Muscle of back (tissue), 11 donors: Measurements from ENCODE around the gene GPR34. TPM values are rescaled to one million over a fixed set of nuclear protein-coding genes. Genes with fewer than 3 reads are reported as not detected.
"Not testable (repeated sequence)": the region's sequence is repeated elsewhere in the genome, so short reads cannot be mapped to it uniquely, and the experiment has no call there.

Experiments
- DNase-seq, 3 donors: peaks; one replicate each; pipeline versions ENCODE4 v3.0.0 to v3.0.0-alpha.2; 2013
- polyA plus RNA-seq, 10 donors: library from polyadenylated mRNA; unstranded; fragments of 120-200 nt; gene quantifications; one replicate each; pipeline ENCODE4 v1.2.1, GENCODE V29; 2013; ENCODE audit not compliant: insufficient read length in 10 of 10

GPR34 gene
- polyA plus RNA-seq, 10 donors, result 4.0 to 10.8 (median 7.4) TPM

DNA sequence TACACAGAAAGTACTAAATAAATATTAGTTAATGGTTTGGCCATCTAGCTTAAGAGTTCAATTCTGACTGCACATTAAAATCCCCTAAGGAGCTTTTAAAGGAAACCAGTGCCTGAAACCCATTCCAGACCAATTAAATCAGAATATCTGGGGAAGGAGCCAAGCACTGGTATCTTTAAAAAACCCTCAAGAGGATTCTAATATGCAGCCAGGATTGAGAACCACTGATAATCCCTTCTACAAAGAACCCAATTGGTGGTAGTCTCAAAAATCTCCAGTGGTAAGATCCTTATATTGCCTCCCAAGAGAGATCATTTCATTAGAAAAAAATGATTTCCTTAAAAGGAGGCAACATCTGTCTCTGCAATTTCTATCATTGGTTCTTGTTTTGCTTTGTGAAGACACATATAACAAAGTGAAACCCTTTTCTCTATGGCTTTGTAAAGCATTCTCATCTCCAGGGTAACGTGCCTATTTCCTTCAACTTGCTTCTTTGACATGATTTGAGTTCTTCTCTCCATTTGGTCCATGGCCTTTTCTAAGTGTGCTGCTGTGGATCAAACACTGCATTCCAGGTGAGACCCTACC, 3.5 kb downstream of the GPR34 start:
- DNase-seq, result peak in 1 of 3 donors; percentile 35

DNA sequence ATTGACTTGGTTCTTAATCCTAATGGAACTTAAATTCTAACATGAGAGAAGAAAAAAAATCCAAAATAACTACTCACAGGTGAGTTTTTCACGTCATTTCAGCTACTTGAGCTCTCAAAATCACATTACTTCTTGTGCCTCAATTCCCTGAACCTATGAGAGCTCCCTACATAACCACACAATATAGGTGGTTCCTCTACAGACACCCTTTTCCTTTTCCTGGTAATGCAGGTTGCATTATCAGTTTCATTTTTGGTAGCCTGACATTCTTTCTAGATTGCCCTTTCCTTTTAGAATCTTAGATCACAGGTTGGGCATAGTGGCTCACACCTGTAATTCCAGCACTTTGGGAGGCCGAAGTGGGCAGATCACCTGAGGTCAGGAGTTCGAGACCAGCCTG, 4.3 kb downstream of the GPR34 start:
- DNase-seq, result no peak

DNA sequence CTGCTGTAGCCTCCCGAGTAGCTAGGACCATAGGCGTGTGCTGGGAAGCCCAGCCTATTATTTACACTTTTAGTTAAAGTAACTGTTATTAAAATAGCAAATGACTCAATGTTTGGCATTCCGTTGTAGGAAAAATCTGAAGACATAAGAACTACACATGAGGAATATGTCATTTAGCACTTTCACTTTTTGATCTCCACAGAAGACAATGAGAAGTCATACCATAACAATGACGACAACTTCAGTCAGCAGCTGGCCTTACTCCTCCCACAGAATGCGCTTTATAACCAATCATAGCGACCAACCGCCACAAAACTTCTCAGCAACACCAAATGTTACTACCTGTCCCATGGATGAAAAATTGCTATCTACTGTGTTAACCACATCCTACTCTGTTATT, 6.7 kb downstream of the GPR34 start:
- DNase-seq, result no peak

DNA sequence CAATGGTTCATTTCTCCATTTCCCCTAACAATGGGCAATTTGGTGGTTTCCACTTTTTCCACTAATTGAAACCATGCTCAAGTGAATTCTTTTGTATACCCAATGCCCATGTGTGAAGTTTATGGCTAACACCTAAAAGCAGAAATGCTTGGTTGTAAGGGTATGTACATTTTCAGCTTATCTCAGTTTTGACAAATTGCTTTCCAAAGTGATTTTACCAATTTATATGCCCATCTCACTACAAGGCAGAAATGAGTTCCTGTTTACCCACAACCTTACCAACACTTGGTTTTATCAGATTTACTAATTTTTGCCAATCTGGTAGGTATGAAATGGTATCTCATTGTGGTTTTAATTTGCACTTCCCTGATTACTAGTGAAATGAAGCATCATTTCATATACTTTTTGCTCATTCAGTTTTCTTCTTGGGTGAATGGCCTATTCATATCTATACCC, 14.8 kb downstream of the GPR34 start:
- no peak for DNase-seq

DNA sequence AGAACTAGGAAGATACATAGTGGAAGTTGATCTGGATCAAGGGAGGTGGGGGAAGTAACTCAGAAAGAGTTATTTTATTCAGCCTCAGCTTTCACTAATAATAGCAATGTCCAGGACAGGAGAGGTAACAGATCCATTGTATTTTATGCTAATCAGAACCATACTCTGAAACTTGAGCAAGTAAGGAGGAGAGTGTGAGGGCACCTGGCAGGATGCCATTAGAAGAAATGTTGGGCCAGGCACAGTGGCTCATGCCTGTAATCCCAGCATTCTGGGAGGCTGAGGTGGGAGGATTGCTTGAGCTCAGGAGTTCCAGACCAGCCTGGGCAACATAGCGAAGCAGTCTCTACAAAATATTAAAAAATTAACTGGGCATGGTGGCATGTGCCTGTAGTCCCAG, 16.3 kb downstream of the GPR34 start:
- DNase-seq, result no peak

DNA sequence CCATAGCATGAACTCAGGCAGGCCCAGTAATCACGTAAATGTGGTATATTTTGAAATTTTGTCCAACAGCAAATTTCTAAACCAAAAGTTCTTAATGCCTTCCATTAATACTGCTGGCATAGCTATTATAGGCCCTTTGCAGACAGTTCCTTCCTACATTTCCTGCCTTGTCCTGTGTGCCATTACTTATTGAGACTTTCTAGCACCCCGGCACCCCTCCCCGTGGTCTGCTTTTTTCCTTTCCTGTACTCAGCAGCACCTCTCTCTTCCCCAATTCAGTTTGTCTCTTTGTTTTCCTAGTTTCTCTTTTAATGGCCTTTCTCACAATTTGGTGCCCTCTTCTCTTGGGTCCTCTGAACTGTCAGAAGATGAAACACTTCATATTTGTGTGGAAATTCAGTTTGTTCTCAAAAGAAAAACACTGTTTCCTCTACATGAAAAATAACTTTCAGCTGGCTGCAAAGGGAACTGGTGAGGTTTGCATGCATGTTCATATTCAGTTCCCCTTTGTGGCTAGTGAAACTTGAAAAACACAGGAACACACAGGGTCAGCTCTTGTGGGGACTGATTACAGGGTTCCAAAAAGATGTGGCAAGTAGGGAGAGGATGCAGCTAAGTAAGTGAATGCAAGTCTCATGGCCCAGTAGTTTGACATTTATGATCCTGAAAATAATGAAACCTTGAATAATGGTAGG, 17.1 kb downstream of the GPR34 start:
- DNase-seq, result peak in 1 of 3 donors; percentile 11

DNA sequence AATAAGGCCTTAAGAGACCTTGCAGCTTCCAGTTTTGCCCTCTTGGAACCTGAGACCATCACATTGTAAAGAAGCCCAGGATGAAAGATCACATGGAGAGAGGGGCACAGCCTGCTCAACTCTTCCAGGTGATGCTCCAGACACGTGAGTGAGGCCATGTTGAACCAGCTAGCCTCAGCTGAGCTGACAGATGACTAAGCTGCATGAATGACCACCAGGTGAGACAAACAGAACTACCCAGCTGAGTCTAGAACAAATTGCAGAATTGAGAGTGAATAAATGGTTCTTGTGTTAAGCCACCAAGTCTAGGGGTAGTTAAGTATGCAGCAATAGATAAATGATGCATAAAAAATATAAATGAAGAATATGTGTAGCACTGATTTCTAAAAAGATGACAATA, 18.4 kb downstream of the GPR34 start:
- DNase-seq, result no peak

DNA sequence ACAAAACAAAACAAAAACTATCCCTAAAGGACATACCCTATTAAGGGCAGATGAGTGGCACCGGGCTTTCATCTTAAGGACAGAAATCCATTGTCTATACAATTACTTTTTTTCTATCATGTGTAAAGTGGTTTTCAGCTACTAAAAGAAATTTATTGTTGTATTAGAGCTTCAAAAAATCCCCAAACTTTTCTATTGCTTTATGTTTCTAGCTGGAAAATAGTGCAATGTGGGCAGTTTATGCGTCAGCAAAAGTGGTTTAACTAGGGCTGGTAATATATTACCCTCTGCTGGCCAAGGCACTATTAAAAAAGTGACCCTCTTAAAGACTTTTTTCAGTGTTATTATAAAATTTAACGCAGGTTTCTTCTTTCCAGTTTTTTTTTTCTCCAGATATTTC, 19.7 kb downstream of the GPR34 start:
- no peak for DNase-seq

DNA sequence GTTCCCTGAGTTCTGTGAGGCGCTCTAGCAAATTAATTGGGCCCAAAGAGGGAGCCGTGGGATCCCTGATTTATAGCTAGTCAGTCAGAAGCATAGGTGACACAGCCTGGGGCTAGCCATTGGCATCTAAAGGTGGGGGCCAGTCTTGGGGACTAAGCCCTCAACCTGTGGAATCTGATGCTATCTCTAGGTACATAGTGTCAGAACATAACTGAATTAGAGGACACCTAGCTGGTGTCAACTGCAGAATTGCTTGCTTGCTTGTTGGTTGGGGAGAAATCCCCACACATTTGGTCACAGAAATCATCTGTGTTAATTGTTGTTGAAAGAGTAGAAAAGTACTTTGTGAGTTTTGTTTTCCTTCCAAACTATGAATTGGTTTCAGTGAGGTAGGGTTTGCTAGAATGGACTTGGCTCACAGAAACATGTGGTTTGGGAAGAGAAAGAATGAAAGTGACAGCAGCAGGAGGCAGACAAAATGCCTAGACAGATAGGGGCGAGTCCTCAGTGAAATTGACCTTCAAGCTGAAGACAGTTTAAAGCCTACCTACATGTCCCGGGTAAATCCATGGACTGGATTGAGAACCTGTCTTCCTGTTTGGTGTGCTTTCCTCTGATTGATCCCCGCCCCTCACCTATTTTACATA, 22.4 kb downstream of the GPR34 start:
- DNase-seq, result no peak

DNA sequence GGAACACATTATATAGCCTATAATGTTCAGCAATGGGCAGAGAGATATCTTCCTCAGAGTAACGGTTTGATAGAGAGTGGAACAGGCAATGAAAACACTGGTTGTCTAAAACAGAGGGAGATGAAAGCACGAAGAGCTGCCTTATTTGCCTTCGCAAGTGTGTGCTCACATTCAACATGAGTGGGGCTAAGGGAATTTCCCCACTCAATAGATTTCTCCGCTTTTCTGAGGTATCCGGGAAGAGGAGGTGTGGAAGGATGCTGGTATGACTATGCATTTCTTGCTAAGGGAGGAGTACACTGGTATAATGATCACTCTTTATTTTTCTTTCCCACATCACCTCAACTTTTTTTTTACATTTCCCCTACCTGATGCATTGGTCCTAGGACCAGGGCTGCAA, 27.4 kb downstream of the GPR34 start:
- no peak for DNase-seq

DNA sequence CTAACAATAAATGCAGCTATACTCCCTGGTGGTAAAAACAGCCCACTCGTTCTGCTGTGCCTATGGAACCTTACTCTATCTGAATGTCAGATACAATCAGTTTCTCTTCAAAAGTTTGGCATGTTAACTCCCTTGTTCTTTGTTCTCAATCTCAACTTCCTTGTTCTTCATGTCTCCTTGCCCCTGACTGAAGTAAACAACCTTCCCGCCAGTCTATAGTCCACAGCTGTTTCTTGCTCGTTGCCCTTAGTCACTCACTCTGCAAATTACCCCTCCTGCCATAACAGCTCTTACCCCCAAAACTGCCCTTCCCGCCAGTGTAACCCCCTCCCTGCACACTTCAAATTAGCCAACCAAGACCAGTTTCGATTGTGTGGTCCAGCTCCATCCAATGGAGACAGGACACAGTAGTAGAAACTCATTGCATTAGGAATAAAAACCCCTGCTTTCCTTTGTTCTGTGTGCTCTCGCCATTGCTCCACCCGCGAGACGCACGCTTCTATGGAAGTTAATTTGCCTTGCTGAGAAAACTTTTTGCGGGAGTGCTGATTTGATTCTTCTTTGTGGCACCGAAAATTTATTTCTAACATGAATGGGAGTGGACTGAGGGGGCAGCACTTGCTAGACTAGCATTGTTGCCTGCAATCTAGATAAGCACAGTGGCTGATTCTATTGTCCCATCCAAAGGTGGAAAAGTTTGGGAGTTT, 28.1 kb downstream of the GPR34 start:
- DNase-seq, result no peak

DNA sequence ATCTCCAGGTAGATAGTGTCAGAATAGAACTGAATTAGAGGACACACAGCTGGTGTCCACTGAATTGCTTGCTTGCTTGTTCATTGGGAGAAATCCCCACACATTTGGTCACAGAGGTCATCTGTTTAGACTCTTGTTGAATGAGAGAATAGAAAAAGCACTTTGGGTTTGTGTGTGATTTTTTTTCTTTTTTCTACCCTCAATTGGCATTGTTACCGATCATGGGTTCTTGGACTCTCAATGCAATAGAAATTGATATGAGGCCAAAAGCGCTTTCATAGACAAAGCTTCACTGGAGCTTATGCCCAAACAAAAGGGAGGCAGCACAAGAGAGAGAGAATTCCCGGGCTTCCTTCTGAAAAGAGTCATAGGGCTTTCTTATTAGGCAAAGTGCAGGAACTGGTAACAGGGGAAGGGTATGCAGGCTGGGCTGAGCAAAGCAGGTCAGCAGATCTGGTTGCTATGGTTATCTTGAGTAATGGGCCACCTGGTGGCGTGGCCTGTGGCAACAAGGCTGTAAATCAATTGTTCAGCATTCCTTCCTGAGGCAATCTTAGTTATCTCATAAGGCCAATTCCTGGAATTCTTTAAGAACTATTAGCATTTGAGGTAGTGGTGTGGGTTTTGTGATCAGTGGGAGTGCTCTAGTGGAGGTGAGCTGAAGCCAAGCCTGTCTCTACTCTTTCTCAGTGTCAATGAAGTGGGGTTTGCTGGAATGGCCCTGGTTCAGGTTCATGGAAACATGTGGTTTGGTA, 29.9 kb downstream of the GPR34 start:
- DNase-seq, result no peak

DNA sequence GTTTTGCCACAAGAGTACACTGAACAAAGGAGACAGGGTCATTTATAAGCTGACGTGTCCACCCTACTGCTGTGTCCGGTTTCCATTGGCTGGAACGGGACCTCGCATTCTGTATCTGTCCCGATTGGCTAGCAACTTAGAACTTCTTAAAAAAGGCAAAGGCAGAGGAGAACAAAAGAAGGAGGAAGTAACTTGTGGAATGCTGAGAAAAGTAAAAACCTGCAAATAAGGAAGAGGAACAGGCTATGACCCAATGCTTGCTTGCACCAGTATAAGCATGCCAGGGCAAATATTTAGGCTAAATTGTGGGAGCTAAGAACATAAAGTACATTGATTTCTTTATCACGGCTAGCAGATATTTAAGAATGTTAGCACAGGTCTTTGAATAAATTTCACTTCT, 30.8 kb downstream of the GPR34 start:
- not testable (repeated sequence) for DNase-seq

DNA sequence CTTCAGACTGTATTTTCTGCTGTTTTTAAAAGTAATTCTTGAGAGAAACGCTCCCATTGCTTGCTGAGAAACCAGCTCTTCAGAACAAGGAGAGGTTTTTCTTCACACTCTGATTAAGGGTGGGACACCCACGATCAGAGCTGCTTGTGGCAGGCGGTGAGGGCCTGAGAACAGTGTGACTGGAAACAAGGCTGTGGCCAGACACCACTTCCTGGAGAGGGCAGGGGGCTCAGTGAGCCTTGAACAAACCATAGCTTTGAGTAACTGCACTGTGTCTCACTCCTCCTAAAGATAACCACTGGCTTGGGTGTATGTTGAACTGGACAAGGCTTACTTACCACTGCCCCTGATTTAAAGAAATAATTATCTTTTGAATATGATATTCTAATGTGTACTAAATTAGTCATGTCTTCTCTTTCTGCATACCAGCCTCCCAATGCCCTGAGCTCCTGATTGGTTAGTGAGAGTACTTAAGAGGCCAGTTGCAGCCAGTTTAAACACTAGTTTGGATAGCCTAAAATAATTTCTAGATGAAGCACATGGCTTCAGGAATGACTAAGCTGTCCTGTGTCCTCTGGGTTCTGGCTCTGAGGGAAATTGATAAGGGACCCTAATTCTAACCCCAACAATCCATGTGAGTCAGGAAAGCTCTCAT, 31.5 kb downstream of the GPR34 start:
- DNase-seq, result no peak

DNA sequence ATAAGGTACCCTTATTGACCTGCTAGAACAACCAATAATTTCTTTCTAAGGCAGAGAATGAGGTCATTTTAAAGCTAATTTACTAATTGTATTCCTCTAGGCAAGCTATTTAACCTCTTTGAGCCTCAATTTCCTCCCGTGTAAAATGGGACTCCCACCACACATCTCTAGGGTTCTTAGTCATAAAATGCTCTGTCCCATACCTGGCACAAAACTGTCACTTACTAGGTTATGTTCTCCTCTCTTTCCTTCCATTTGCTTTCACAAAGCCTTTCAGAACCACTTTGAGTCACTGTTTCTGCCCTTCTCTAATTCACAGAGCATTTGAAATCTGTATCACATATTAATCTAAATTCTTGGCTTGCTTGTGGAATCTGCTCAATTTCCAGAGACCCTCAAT, 32.8 kb downstream of the GPR34 start:
- DNase-seq, result no peak

DNA sequence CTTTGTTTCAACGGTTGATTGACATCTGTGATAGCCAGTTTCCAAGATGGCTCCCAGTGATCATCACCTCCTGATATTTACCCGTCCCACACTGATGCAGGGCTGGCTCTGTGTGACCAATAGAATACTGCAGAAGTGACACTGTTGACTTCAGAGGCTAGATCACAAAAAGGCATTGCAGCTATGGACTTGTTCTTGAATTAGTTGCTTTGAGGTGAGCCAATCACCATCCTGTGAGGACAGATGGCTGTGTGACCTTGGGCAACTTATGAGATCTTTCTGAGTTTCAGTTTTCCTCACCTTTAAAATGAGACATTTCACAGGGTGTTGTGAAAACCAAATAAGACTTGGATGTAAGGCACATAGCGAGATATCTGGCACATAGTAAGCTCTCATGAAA, 33.4 kb downstream of the GPR34 start:
- no peak for DNase-seq

DNA sequence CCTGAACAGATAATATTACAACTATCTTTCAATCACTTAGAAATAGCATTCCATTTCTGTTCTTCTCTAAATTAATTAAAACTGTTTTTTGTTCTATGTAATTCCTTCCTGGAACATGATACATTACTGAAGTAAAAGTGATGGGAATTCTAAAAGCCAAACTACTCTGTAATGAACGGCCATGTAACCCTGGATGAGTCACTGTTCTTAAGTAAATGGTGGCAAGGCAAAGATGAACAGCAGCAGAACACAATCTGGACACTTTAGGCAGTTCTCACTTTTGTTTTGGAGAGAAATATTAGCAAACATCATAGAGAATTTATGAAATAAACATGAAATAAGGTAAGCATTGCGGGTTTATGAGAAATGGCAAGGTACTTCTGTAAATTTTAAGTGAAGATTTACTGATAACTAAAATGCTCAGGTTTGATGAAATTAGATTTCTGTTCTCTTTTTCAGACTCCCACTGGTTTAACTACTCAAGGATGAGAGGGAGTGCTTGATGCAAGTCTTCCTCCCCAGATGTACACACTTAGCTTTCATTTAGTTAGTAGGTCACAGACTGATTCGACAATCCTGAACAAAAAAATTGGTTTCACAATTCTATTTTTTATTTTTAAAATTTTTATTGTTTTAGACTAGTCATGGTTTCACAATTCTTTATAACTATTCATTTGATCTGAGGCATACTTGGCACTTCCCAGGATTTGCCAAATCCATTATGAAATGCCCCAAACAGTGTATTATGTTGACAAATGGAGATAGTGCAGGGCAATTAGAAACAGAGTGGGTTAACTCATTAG, 34.2 kb downstream of the GPR34 start:
- DNase-seq, result no peak

DNA sequence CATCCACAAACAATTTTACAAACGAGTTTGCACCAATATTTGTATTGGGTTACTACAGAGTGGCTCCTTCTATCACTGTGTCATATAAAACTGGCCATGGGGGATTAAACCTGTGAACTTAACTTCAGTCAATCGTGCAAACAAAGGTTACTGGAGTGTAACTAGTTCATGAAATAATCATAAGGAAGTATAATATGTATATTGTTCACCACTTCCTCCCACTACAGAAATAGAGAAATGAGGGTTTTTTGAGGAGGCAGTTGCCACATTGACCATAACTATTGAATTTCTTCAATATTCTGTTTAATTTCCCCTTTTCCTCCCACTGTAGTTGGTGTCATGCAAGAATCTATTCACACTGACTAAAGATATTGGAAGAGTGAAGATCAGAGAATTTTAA, 35.1 kb downstream of the GPR34 start, which contains the start of gene GPR82:
TSS of gene GPR82 (plus strand) at position 356 of the 400 bp plus-strand sequence. CDS start 2,846 bp downstream, outside the sequence.
- DNase-seq, result no peak

DNA sequence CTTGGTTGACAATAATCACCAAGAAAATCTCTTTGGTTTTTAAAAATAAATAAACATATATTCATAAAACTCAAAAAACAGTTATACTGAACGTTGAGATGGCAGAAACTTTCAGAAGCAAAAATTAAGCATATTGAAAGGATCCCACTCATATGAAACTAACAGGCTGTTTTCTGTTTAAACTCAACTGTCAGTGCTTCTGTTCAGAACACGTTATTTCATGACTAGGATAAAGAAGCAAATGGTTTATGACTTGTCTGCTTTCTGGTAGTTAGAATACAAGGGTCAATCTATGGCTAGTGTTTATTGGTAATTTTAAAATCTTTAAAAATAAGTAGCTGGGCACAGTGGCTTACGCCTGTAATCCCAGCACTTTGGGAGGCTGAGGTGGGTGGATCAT, 39.4 kb downstream of the GPR34 start:
- DNase-seq, result no peak

DNA sequence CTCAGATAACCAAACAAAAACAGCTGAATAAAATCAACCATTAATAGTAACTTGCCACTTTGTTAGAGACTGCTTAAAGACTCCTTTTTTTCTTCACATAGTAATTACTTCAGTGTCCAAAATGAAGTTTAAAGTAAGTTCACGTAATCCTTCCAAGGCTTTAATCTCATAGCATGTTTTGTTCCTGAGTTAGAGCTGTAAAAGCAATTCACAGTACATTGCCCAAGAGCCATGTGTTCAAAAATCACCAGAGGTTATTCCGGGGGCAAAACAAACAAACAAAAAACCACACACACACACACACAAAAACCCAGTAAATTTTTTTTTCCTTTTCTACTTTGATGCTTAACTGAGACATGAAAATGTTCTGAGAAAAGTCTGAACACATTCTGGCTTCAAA, 41.3 kb downstream of the GPR34 start:
- DNase-seq, result no peak
